ENCODE results near the gene FXYD4.
"Not testable (repeated sequence)": the region's sequence is repeated elsewhere in the genome, so short reads cannot be mapped to it uniquely, and the experiment has no call there.

Gene FXYD4, protein sequence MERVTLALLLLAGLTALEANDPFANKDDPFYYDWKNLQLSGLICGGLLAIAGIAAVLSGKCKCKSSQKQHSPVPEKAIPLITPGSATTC

DNA sequence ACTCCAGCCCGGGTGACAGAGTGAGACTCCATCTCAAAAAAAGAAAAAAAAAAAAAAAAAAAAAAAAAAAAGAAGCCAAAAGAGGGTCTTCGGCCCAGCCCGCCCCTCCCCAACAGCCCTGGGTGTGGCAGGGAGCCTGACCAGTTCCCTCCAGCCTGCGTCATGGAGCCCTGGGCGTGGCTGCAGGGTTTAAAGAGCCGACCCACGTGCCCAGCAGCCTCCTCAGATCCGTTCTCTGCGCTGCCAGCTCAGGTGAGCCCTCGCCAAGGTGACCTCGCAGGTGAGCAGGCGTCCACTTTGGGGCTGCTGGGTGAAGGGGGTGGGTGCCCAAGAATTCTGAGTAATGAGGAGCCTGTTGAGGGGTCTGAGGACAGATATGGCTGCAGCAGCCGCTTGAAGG is at the start of gene FXYD4:
FXYD4 (plus strand) TSS at position 219 of the 400 bp plus-strand sequence. CDS start 2,111 bp downstream, outside the sequence.
- DNase-seq (ENCODE audit: low read depth in 2 of 2, low spot score in 1 of 2) = no peak

GRCh38 chr10:43322331-43322730 is 49.1 kb upstream of the FXYD4 start:
- no peak for DNase-seq (ENCODE audit: low read depth in 2 of 2, low spot score in 1 of 2)

- peak; percentile 50 to 68 for DNase-seq (ENCODE audit: low read depth in 2 of 2, low spot score in 1 of 2)
Observed at GRCh38 chr10:43322769-43323168, 48.7 kb upstream of the FXYD4 start.

GRCh38 chr10:43323245-43323644 is 48.2 kb upstream of the FXYD4 start:
- no peak for DNase-seq (ENCODE audit: low read depth in 2 of 2, low spot score in 1 of 2)

DNA sequence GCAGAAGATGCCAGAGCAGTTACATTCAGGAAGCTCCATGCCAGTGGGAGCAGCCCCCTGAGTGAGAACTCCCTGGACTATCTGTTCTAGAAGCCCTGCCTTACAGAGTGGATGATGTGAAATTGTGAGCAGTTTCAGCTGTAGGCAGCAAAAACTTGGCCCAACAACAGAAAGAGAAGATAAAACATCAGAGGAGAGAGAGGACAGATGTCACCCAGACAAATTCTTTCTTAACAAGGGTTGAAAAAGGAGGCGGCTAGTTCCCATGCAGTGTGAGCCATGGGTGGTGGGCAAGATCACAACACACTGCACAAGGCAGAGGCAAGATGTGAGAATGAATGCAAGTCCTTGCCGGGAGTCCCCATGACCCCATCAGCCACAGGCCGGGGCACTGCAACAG is 46.6 kb upstream of the FXYD4 start:
- no peak for DNase-seq (ENCODE audit: low read depth in 2 of 2, low spot score in 1 of 2)

- DNase-seq (ENCODE audit: low read depth in 2 of 2, low spot score in 1 of 2) = no peak
Observed at GRCh38 chr10:43327171-43327570, 44.3 kb upstream of the FXYD4 start.

- no peak for DNase-seq (ENCODE audit: low read depth in 2 of 2, low spot score in 1 of 2)
Observed at GRCh38 chr10:43327986-43328385, 43.5 kb upstream of the FXYD4 start.

DNA sequence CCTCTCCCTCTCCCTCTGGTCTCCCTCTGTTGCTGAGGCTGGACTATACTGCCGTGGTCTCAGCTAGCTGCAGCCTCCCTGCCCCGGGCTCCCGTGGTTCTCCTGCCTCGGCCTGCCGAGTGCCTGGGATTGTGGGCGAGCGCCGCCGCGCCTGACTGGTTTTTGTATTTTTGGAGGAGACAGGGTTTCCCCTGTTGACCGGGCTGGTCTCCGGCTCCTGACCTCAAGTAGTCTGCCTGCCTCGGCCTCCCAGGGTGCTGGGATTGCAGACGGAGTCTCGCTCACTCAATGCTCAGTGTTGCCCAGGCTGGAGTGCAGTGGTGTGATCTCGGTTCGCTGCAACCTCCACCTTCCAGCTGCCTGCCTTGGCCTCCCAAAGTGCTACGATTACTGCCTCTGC is 42.6 kb upstream of the FXYD4 start:
- DNase-seq (ENCODE audit: low read depth in 2 of 2, low spot score in 1 of 2) = not testable (repeated sequence)

GRCh38 chr10:43329246-43329885 is 42.1 kb upstream of the FXYD4 start:
- DNase-seq (ENCODE audit: low read depth in 2 of 2, low spot score in 1 of 2) = not testable (repeated sequence)

DNA sequence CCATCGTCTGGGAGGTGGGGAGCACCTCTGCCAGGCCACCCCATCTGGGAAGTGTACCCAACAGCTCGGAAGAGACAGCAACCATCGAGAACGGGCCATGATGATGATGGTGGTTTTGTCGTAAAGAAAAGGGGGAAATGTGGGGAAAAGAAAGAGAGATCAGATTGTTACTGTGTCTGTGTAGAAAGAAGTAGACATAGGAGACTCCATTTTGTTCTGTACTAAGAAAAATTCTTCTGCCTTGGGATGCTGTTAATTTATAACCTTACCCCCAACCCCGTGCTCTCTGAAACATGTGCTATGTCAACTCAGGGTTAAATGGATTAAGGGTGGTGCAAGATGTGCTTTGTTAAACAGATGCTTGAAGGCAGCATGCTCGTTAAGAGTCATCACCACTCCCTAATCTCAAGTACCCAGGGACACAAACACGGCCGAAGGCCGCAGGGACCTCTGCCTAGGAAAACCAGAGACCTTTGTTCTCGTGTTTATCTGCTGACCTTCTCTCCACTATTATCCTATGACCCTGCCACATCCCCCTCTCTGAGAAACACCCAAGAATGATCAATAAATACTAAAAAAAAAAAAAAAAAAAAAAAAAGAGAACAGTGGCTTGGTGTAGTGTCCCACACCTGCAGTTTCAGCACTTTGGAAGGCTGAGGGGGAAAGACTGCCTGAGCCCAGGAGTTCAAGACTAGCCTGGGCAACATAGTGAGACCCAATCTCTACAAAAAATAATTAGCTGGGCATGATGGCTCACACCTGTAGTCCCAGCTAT is 41.2 kb upstream of the FXYD4 start:
- not testable (repeated sequence) for DNase-seq (ENCODE audit: low read depth in 2 of 2, low spot score in 1 of 2)

- not testable (repeated sequence) for DNase-seq (ENCODE audit: low read depth in 2 of 2, low spot score in 1 of 2)
Observed at GRCh38 chr10:43330824-43331127, 40.7 kb upstream of the FXYD4 start.

DNA sequence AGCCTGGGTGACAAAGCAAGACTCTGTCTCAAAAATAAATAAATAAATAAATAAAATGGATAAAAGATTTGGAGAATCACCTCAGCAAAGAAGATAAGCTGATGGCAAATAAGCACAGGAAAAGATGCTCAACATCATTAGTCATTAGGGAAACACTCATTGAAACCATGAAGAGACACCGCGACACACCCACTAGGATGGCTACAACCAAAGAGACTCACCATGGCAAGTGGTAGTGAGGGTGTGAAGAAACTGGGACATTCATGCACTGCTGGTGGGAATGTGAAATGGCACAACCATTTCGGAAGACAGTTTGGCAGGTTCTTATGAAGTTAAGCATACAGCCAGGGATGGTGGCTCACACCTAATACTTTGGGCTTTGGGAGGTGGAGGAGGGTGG is 37.8 kb upstream of the FXYD4 start:
- DNase-seq (ENCODE audit: low read depth in 2 of 2, low spot score in 1 of 2) = no peak

DNA sequence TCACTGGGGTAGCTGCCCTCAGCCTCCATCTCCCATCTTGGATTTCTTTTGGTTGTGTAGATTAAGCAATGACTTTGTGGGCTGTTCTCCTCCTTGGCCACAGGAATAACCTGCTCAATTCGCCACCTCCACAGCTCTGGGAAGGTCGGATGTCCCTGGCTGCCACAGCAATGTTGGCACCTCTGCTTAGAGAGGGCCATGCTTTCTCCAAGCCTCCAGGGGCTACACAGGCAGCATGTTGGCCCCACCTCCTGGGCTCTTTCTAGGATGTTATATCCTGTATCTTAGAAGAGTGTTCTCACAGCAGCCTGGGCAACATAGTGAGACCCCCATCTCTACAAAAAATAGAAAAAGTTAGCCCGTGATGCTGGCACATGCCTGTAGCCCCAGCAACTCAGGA is 35.4 kb upstream of the FXYD4 start:
- no peak for DNase-seq (ENCODE audit: low read depth in 2 of 2, low spot score in 1 of 2)

- no peak for DNase-seq (ENCODE audit: low read depth in 2 of 2, low spot score in 1 of 2)
Observed at GRCh38 chr10:43336641-43337318, 34.7 kb upstream of the FXYD4 start.

- DNase-seq (ENCODE audit: low read depth in 2 of 2, low spot score in 1 of 2) = not testable (repeated sequence)
Observed at GRCh38 chr10:43337536-43337935, 33.9 kb upstream of the FXYD4 start.

DNA sequence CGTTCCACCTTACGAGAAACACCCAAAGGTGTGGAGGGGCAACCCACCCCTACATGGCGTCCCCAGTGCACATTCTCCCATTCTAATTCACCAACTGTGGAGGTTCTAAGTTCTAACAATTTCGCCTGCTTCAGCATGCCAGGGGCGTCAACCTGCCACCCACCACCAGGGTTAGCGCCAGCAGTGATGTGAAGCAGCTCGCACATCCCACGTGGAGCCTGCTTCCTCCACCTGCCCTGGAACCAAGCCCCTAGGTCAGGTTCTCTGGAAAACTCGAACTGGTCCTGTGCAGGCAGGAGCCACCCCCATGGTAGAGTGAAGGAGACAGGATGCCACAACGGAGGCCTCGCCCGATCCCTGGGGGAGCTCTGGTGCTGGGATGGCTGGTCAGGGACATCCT is 33.3 kb upstream of the FXYD4 start:
- no peak for DNase-seq (ENCODE audit: low read depth in 2 of 2, low spot score in 1 of 2)

GRCh38 chr10:43339136-43339535 is 32.3 kb upstream of the FXYD4 start:
- DNase-seq (ENCODE audit: low read depth in 2 of 2, low spot score in 1 of 2) = no peak

GRCh38 chr10:43340101-43340500 is 31.3 kb upstream of the FXYD4 start:
- DNase-seq (ENCODE audit: low read depth in 2 of 2, low spot score in 1 of 2) = no peak

GRCh38 chr10:43340619-43341018 is 30.8 kb upstream of the FXYD4 start:
- no peak for DNase-seq (ENCODE audit: low read depth in 2 of 2, low spot score in 1 of 2)

DNA sequence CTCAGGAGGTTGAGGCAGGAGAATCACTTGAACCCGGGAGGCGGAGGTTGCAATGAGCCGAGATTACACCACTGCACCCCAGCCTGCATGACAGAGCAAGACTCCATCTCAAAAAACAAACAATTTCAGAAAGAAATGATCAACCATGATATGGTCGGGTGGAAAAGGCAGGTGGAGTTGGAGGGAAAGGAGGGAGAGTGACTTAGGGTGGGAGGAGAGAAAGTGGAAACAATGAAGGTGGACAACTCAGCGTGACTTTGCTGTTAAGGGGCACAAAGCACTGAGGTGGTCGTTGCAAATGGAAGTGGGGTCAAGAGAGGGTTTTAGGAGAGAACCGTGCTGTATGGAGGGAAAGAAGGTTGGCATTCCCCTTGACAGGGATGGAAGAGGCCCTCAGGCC is 30.0 kb upstream of the FXYD4 start:
- no peak for DNase-seq (ENCODE audit: low read depth in 2 of 2, low spot score in 1 of 2)

GRCh38 chr10:43342279-43343125 is 28.9 kb upstream of the FXYD4 start:
- no peak for DNase-seq (ENCODE audit: low read depth in 2 of 2, low spot score in 1 of 2)
